Uterus (tissue), 4 donors: ENCODE data around the gene GALK2. TPM values are rescaled to one million over a fixed set of nuclear protein-coding genes. Genes with fewer than 3 reads are reported as not detected.

ENCODE experiments used
- DNase-seq, 2 donors: peaks; one replicate each; pipeline ENCODE4 v3.0.0-alpha.2; 2019 to 2020
- H3K27ac ChIP-seq, 2 donors: fragments of 200-600 bp; sonication (generic); 1 replicate in 1 of 2; 2 replicates in 1 of 2; pipeline ENCODE4 v1.5.1; 2016 to 2018
- H3K27me3 ChIP-seq, 2 donors: fragments of 200-600 bp; sonication (generic); one replicate each; pipeline ENCODE4 v1.5.1; 2018 to 2019; ENCODE audit warnings: control low read depth in 1 of 2
- H3K36me3 ChIP-seq, 2 donors: fragments of 200-600 bp; sonication (generic); one replicate each; pipeline ENCODE4 v1.5.1; 2019; ENCODE audit warnings: control low read depth in 1 of 2
- H3K4me1 ChIP-seq, 2 donors: fragments of 200-600 bp; sonication (generic); one replicate each; pipeline ENCODE4 v1.5.1; 2018 to 2019; ENCODE audit warnings: control low read depth in 1 of 2
- H3K4me3 ChIP-seq, 2 donors: fragments of 200-600 bp; sonication (generic); 1 replicate in 1 of 2; 2 replicates in 1 of 2; pipeline ENCODE4 v1.5.1; 2018 to 2019; ENCODE audit warnings: mild to moderate bottlenecking in 1 of 2
- H3K9me3 ChIP-seq, 2 donors: fragments of 200-600 bp; sonication (generic); one replicate each; pipeline ENCODE4 v1.5.1; 2019; ENCODE audit warnings: control low read depth in 1 of 2
- POLR2A ChIP-seq, 2 donors: fragments of 450-650 bp; IDR thresholded peaks; one replicate each; pipeline ENCODE4 v1.6.1; 2016; ENCODE audit warnings: antibody characterized with exemption in 2 of 2, mild to moderate bottlenecking in 1 of 2, moderate library complexity in 1 of 2
- intact Hi-C: fragments of 100-400 bp; cut with DNase I; formaldehyde crosslinking; loops from one replicate; pipeline ENCODE4 v1.15.1; 2023; ENCODE audit warnings: low total_unique reads
- total RNA-seq, 4 donors: library from RNA; depleted of rRNA in 3 of 4; stranded (reverse); fragments of >200 nt in 3 of 4; gene quantifications; one replicate each; pipeline versions ENCODE4 v1.1.0 to v1.2.4, GENCODE V29; 2014 to 2023
- TF ChIP-seq, protein P1 (sequence below), 4 experiments: fragments of 200-600 bp in 2 of 4; fragments of 450-650 bp in 2 of 4; sonication (generic) in 2 of 4; IDR thresholded peaks; one replicate each; pipeline ENCODE4 v1.5.1; 2016 to 2019; ENCODE audit warnings: antibody characterized with exemption in 4 of 4, mild to moderate bottlenecking in 2 of 4, moderate library complexity in 1 of 4
- donor health status: DM: yes; HTN: yes; CAD: no.

Gene GALK2
- total RNA-seq, 4 donors from 2014 or later, result 65.1 to 178 (median 79.4) TPM

DNA sequence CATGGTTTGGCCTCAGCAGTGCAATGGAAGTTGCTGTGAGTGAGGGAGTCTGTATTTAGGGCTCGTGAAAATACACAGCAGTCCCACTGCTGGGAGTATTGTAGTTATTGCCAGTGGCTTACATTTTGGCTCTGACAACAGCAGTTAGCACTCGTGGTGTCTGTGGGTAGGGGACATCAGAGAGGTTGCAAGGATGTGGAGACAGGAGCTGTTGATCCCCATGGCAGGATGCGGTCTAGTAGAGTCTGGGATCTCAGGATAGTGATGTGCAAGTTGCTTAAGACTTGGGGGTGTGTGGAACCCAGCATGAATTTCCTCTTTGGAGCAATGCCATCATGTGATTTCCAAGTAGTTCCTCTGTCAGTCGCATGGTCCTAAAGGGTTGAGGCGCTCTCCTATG is 59.9 kb downstream of the GALK2 start:
- Histone ChIP-seq H3K36me3 (no peaks in the 10 kb centered on the region), H3K4me3 (no peak overlapping the region), H3K27me3 (no peaks in the 10 kb centered on the region), H3K9me3 (peaks cover 0 to 14% of the 10 kb centered on the region in 2 donors), H3K27ac (no peak overlapping the region), H3K4me1 (no peaks in the 10 kb centered on the region)
- intact Hi-C loops, result loop anchor here (5.0 kb wide), 1 partner anchor 917 kb away; no protein-coding TSS in a partner anchor
- DNase-seq, result no peak
- TF ChIP-seq, protein P1, sequence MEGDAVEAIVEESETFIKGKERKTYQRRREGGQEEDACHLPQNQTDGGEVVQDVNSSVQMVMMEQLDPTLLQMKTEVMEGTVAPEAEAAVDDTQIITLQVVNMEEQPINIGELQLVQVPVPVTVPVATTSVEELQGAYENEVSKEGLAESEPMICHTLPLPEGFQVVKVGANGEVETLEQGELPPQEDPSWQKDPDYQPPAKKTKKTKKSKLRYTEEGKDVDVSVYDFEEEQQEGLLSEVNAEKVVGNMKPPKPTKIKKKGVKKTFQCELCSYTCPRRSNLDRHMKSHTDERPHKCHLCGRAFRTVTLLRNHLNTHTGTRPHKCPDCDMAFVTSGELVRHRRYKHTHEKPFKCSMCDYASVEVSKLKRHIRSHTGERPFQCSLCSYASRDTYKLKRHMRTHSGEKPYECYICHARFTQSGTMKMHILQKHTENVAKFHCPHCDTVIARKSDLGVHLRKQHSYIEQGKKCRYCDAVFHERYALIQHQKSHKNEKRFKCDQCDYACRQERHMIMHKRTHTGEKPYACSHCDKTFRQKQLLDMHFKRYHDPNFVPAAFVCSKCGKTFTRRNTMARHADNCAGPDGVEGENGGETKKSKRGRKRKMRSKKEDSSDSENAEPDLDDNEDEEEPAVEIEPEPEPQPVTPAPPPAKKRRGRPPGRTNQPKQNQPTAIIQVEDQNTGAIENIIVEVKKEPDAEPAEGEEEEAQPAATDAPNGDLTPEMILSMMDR (IDR thresholded peaks at IDR 0.05), result no peak
- no peak for TF ChIP-seq POLR2A (IDR thresholded peaks at IDR 0.05)

DNA sequence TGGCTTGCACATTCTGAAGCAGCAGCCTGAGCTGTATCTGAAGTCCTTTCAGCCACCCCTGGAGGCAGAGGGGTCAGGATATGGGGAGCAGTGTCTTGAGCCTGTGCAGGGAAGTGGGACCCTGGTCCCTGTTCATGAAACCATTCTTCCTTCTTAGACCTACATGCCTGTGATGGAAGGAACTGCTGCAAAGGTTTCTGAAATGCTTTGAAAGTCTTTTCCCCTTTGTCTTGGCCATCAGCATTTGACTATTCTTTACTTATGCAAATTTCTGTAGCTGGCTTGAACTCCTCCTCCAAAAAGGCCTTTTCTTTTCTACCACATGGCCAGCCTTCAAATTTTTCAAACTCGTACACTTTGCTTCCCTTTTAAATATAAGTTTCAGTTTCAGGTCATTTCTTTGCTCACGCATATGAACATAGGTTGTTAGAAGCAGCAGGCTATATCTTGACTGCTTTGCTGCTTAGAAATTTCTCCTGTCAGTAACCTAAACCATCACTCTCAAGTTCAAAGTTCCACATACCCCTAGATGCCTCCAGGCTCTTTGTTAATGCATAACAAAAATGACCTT is 62.3 kb downstream of the GALK2 start:
- Histone ChIP-seq H3K36me3 (no peaks in the 10 kb centered on the region), H3K27me3 (no peaks in the 10 kb centered on the region), H3K4me3 (no peak overlapping the region), H3K9me3 (peaks cover 0 to 7% of the 10 kb centered on the region in 2 donors), H3K27ac (no peak overlapping the region), H3K4me1 (peaks cover 0 to 7% of the 10 kb centered on the region in 2 donors)
- DNase-seq, result no peak
- TF ChIP-seq POLR2A (IDR thresholded peaks at IDR 0.05), result no peak
- TF ChIP-seq, protein P1 (IDR thresholded peaks at IDR 0.05), result no peak
- intact Hi-C loops, result loop anchor here (5.0 kb wide), 1 partner anchor 915 kb away; no protein-coding TSS in a partner anchor

DNA sequence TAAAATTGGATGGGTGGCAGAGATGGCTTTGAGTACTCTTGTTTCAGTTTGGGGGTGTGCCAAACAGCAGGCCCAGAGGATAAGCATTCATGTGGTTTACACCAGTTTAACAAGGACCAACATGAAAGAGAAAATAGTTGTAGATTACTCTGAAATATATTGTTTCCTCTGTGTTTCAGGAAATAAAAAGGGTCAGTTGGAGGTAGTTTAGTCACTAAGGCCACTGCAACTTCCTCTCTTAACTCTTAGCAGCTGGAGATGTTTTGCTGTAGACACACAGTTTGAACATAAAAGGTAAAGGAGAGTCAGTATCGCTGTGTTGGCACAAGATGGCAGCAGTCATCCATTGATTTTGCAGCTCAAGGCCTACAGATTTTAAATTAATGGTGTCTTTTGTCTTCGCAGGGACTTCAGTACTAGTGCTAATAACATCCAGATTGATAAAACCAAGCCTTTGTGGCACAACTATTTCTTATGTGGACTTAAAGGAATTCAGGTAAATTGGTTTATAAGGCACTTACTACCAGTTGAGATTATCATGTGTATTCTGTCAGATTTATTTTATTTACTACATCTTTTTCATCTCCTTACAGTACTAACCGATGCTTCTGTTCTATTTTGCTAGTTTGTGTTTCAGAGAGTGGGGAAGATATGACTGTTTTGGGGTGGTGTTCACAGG is 65.5 kb downstream of the GALK2 start:
- TF ChIP-seq POLR2A (IDR thresholded peaks at IDR 0.05), result no peak
- TF ChIP-seq, protein P1 (IDR thresholded peaks at IDR 0.05), result peak; percentile 75 to 87 (median 79)
- no peaks in the 10 kb centered on the region for H3K27me3 ChIP-seq
- H3K27ac ChIP-seq, result peak overlapping the region; percentile 47 to 57
- peaks cover 0 to 12% of the 10 kb centered on the region in 2 donors for H3K4me1 ChIP-seq
- no peaks in the 10 kb centered on the region for H3K36me3 ChIP-seq
- no peak overlapping the region for H3K4me3 ChIP-seq
- DNase-seq, result peak; percentile 59 to 69
- intact Hi-C loops, result no loop called here
- H3K9me3 ChIP-seq, result no peaks in the 10 kb centered on the region

DNA sequence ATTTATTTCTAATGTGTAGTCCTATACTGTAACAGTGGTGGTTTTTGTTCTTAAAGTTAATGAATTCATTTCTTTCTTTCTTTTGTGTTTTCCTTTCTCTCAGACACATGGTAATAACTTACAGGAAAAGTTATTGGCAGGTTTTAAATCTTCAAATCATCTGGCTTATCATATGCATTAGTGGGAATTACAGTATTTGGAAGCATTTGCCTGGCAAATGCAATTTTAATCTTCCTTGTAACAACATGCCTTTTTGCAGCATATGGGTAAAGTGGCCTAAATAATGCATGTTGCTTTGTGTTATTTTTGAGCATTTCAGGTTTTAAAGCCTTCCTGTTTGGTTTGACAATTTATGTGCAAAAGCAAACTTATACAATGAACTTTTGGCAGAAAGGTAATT is 66.8 kb downstream of the GALK2 start:
- Histone ChIP-seq H3K4me1 (peaks cover 0 to 12% of the 10 kb centered on the region in 2 donors), H3K27me3 (no peaks in the 10 kb centered on the region), H3K9me3 (no peaks in the 10 kb centered on the region), H3K4me3 (no peak overlapping the region), H3K27ac (peak overlapping the region; percentile 47 to 57), H3K36me3 (no peaks in the 10 kb centered on the region)
- intact Hi-C loops, result no loop called here
- TF ChIP-seq, protein P1 (IDR thresholded peaks at IDR 0.05), result no peak
- TF ChIP-seq POLR2A (IDR thresholded peaks at IDR 0.05), result no peak
- no peak for DNase-seq

DNA sequence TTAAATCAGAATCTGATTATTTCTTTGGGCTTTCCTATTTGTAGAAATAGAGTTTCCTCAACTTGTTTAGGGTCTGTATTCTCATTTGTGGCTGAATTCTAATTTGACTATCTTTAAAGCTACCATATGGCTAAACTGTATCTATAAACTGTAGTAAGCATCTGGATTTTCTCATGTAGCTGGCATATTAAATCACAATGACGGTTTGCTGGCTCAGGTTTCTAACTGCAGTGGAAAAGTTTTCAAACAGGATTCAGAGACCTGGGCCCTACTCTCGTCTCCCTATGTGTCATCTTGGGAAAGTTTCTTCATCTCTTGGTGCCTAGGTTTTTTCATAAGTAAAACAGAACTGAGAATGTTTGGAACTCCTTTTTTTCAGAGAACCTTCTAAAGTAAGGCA is 68.3 kb downstream of the GALK2 start:
- Histone ChIP-seq H3K4me1 (peaks cover 0 to 12% of the 10 kb centered on the region in 2 donors), H3K4me3 (no peak overlapping the region), H3K27ac (peak overlapping the region; percentile 64 to 66), H3K9me3 (no peaks in the 10 kb centered on the region), H3K27me3 (no peaks in the 10 kb centered on the region), H3K36me3 (no peaks in the 10 kb centered on the region)
- intact Hi-C loops, result no loop called here
- TF ChIP-seq, protein P1 (IDR thresholded peaks at IDR 0.05), result no peak
- no peak for TF ChIP-seq POLR2A (IDR thresholded peaks at IDR 0.05)
- DNase-seq, result peak; percentile 40 to 62
